ENCODE results near the gene VPS37B.
"Not testable (repeated sequence)": the region's sequence is repeated elsewhere in the genome, so short reads cannot be mapped to it uniquely, and the experiment has no call there.

Gene VPS37B

DNA sequence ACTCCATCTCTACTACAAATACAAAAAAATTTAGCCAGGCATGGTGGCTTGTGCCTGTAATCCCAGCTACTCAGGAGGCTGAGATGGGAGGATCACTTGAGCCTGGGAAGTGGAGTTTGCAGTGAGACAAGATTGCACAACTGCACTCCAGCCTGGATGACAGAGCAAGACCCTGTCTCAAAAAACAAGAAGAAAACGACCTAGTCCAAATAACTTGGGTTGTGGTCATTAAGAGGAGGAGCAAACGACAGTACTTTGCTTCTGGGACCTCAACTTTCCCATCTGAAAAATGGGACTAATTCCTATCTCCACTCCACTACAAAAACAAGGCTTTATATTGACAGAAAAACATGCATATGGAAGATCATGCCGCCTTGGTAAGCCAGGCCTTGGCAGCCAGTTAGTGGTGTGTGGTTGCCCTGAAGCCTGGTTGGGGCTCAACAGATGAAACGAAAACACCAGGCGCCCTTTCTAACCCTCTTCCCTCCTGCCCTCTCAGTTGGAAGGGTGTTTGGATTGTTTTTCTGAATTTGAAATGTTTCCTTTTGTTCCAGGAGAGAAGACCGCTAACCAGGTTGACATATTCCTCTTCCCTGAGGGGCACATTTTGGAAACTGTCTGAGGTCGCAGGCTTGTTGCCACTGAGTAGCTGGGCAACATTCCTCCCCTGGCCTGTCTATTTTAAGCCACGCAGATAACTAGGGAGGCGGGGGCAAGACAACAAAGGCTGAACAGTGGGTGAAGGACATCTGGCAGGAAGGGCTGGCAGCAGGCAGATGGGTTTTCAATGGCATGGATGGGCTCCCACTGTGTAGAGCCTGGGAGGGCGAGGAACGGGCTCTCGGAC, 13.7 kb upstream of the VPS37B start:
- in situ Hi-C loops (cut with HindIII; ENCODE audit: low sequenced_read_pairs), result no loop called here
- TF ChIP-seq, protein P1, sequence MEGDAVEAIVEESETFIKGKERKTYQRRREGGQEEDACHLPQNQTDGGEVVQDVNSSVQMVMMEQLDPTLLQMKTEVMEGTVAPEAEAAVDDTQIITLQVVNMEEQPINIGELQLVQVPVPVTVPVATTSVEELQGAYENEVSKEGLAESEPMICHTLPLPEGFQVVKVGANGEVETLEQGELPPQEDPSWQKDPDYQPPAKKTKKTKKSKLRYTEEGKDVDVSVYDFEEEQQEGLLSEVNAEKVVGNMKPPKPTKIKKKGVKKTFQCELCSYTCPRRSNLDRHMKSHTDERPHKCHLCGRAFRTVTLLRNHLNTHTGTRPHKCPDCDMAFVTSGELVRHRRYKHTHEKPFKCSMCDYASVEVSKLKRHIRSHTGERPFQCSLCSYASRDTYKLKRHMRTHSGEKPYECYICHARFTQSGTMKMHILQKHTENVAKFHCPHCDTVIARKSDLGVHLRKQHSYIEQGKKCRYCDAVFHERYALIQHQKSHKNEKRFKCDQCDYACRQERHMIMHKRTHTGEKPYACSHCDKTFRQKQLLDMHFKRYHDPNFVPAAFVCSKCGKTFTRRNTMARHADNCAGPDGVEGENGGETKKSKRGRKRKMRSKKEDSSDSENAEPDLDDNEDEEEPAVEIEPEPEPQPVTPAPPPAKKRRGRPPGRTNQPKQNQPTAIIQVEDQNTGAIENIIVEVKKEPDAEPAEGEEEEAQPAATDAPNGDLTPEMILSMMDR (IDR thresholded peaks at IDR 0.05; ENCODE audit: low read depth, low read length), result no peak
- DNase-seq (ENCODE audit: low read depth, low spot score), result no peak
- H3K4me3 ChIP-seq (ENCODE audit: low read depth, low read length), result no peak overlapping the region

DNA sequence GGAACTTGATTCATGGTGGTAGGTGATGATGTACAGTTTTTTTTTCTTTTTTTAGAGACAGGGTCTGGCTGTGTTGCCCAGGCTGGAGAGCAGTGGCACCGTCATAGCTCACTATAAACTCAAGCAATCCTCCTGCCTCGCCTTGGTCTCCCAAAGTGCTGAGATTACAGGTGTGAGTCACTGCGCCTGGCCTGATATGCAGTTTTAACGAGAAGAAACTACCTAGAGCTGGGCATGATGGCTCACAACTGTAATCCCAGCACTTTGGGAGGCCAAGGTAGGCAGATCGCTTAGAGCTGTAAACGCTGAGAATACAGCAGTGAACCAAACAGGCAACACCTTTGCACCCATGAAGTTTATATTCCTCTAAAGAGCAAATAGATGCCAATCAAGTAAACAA, 13.0 kb upstream of the VPS37B start:
- H3K4me3 ChIP-seq (ENCODE audit: low read depth, low read length), result no peak overlapping the region
- in situ Hi-C loops (cut with HindIII; ENCODE audit: low sequenced_read_pairs), result no loop called here
- no peak for DNase-seq (ENCODE audit: low read depth, low spot score)
- TF ChIP-seq, protein P1 (IDR thresholded peaks at IDR 0.05; ENCODE audit: low read depth, low read length), result no peak

DNA sequence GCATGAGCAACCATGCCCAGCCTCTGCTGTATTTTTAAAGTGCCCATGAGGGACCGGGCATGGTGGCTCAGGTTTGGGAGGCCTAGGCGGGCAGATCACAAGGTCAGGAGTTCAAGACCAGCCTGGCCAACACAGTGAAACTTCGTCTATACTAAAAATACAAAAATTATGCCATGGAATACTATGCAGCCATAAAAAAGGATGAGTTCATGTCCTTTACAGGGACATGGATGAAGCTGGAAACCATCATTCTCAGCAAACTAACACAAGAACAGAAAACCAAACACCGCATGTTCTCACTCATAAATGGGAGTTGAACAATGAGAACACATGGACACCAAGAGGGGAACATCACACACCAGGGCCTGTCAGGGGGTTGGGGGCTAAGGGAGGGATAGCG, 9.3 kb upstream of the VPS37B start:
- H3K4me3 ChIP-seq (ENCODE audit: low read depth, low read length); in situ Hi-C loops (cut with HindIII; ENCODE audit: low sequenced_read_pairs); DNase-seq (ENCODE audit: low read depth, low spot score): not testable (repeated sequence)

DNA sequence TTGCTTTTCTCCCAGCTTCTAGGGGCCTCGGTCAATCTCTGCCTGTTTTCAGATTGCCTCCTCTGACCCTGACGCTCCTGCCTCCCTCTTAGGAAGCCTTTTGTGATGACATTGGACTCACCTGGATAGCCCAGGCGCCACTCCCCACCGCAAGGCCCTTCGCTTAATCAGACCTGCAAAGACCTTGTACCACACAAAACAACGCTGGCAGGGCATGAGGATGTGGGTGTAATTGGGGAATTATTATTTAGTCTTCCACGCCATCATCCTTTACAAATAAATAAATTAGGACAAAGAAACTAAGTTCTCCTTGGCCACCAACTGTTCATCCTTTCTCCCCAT, 7.7 kb upstream of the VPS37B start:
- H3K4me3 ChIP-seq (ENCODE audit: low read depth, low read length), result no peak overlapping the region
- in situ Hi-C loops (cut with HindIII; ENCODE audit: low sequenced_read_pairs), result no loop called here
- no peak for DNase-seq (ENCODE audit: low read depth, low spot score)
- TF ChIP-seq, protein P1 (IDR thresholded peaks at IDR 0.05; ENCODE audit: low read depth, low read length), result no peak

DNA sequence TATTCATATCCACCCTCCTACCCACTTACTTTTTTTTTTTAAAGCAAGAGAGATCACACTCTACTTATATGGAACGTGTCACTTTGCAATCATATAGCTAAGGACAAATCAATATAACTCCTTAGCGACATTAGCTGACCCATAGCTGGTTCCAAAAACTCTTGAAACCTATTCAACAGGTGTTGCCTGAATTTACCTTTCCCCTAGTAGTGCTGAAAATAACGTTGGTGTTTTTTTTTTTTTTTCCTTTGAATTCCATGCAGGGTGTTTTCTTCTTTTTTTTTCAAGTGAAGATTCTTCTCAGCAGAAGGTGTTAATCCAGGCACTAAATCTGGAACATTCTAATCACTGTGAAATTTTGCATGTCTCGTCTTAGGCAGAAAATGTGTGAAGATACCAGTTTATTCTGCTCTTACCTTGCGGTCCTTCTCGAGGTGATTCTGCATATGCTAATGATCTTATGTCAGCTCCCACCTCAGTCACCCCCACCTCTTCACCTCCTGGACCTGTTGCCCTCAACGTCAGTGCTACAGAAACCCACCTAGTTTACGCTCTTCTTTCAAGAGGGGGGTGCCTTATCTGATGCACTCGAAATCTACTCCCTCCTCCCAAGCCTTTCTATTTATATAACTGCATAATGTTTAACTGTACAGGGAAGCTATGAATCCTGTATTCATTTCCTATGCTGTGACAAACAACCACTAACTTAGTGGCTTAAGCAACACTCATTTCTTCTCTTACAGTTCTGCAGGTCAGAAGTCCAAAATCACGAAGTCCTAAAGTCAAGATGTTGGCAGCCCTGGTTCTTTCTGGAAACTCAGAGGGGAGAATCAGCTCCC, 7.1 kb upstream of the VPS37B start:
- H3K4me3 ChIP-seq (ENCODE audit: low read depth, low read length), result no peak overlapping the region
- in situ Hi-C loops (cut with HindIII; ENCODE audit: low sequenced_read_pairs), result no loop called here
- TF ChIP-seq, protein P1 (IDR thresholded peaks at IDR 0.05; ENCODE audit: low read depth, low read length), result no peak
- DNase-seq (ENCODE audit: low read depth, low spot score), result no peak

DNA sequence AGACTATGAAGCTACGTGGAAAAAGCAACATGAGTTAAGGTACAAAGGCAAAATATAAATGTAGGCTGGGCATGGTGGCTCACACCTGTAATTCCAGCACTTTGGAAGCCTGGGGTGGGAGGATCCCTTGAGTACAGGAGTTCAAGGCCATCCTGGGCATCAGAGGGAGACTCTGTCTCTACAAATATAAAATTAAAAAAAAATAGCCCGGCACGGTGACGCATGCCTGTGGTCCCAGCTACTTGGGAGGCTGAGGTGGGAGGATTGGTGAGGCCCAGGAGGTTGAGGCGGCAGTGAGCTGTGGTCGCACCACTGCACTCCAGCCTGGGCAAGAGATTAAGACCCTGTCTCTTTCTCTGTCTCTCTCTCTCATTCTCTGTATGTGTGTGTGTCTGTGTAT, 4.0 kb upstream of the VPS37B start:
- no peak for DNase-seq (ENCODE audit: low read depth, low spot score)
- in situ Hi-C loops (cut with HindIII; ENCODE audit: low sequenced_read_pairs), result no loop called here
- TF ChIP-seq, protein P1 (IDR thresholded peaks at IDR 0.05; ENCODE audit: low read depth, low read length), result no peak
- H3K4me3 ChIP-seq (ENCODE audit: low read depth, low read length), result no peak overlapping the region

DNA sequence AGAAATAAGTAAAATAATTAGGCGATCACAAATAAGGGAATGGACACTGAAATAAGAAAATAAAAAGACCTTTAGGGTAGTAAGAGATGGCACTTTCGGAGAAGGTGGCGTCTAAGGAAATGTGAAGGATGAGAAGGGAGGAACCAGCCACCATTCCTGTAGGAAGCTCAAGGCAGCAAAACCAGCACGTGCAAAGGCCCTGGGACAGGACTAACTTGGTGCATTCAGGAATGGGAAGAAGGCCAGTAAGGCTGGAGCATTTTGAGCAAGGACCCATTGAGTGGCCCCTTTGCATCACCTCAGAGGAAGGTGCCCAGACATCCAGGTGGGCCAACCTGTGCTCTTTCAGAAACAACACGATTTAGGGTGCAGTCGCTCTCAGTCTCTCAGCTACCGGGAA, 738 bp upstream of the VPS37B start:
- H3K4me3 ChIP-seq (ENCODE audit: low read depth, low read length), result no peak overlapping the region
- TF ChIP-seq, protein P1 (IDR thresholded peaks at IDR 0.05; ENCODE audit: low read depth, low read length), result no peak
- in situ Hi-C loops (cut with HindIII; ENCODE audit: low sequenced_read_pairs), result no loop called here
- DNase-seq (ENCODE audit: low read depth, low spot score), result no peak
